HEK293T (cell line): ENCODE results near the gene SOX6.
"Not testable (repeated sequence)": the region's sequence is repeated elsewhere in the genome, so short reads cannot be mapped to it uniquely, and the experiment has no call there.

Experiments
- CTCF ChIA-PET: fragments of 350-600 bp; formaldehyde crosslinking; extraction: SDS; loops from one replicate; lab custom pipeline; 2021; ENCODE audit warnings: antibody characterized with exemption, inconsistent platforms; lab: Yijun Ruan, JAX
- POLR2A ChIA-PET: fragments of 350-600 bp; formaldehyde crosslinking; extraction: SDS; loops from one replicate; lab custom pipeline; 2020; ENCODE audit warnings: antibody characterized with exemption, inconsistent platforms; lab: Yijun Ruan, JAX
- DNase-seq: peaks from one replicate; pipeline ENCODE4 v3.0.0; 2012; ENCODE audit warnings: mixed read lengths; ENCODE audit errors: extremely low spot score
- ARNT ChIP-seq: fragments of 450-650 bp; IDR thresholded peaks from 2 replicates; pipeline ENCODE4 v1.6.1; 2017; ENCODE audit warnings: mild to moderate bottlenecking
- BHLHE40 ChIP-seq: fragments of 450-650 bp; IDR thresholded peaks from 2 replicates; pipeline ENCODE4 v1.6.1; 2016; ENCODE audit warnings: mild to moderate bottlenecking, moderate library complexity, borderline replicate concordance
- CTBP1 ChIP-seq: fragments of 450-650 bp; IDR thresholded peaks from 2 replicates; pipeline ENCODE4 v1.6.1; 2016; ENCODE audit warnings: borderline replicate concordance
- ELF4 ChIP-seq: fragments of 450-650 bp; IDR thresholded peaks from 2 replicates; pipeline ENCODE4 v1.6.1; 2017; ENCODE audit warnings: antibody characterized with exemption
- FOXA1 ChIP-seq: fragments of 450-650 bp; IDR thresholded peaks from 2 replicates; pipeline ENCODE4 v1.6.1; 2016; ENCODE audit warnings: mild to moderate bottlenecking
- FOXK2 ChIP-seq: fragments of 450-650 bp; IDR thresholded peaks from 2 replicates; pipeline ENCODE4 v1.6.1; 2016; ENCODE audit warnings: mild to moderate bottlenecking
- FOXM1 ChIP-seq: fragments of 450-650 bp; IDR thresholded peaks from 2 replicates; pipeline ENCODE4 v1.6.1; 2017; ENCODE audit warnings: mild to moderate bottlenecking, borderline replicate concordance
- HDGF ChIP-seq: fragments of 450-650 bp; IDR thresholded peaks from 2 replicates; pipeline ENCODE4 v1.6.1; 2017; ENCODE audit warnings: antibody characterized with exemption, borderline replicate concordance
- L3MBTL2 ChIP-seq: fragments of 450-650 bp; conservative IDR thresholded peaks from 2 replicates; pipeline ENCODE4 v1.6.1; 2016; ENCODE audit warnings: mild to moderate bottlenecking
- LEF1 ChIP-seq: fragments of 450-650 bp; IDR thresholded peaks from 2 replicates; pipeline ENCODE4 v1.6.1; 2017; ENCODE audit warnings: mild to moderate bottlenecking, borderline replicate concordance
- NFRKB ChIP-seq: fragments of 450-650 bp; IDR thresholded peaks from 2 replicates; pipeline ENCODE4 v1.6.1; 2016; ENCODE audit warnings: mild to moderate bottlenecking, moderate library complexity
- SP1 ChIP-seq: fragments of 450-650 bp; IDR thresholded peaks from 2 replicates; pipeline ENCODE4 v1.6.1; 2017
- SUZ12 ChIP-seq: fragments of 450-650 bp; IDR thresholded peaks from 2 replicates; pipeline ENCODE4 v1.6.1; 2016; ENCODE audit warnings: mild to moderate bottlenecking
- TARDBP ChIP-seq: fragments of 450-650 bp; IDR thresholded peaks from 2 replicates; pipeline ENCODE4 v1.6.1; 2016
- ZNF384 ChIP-seq: fragments of 450-650 bp; IDR thresholded peaks from 2 replicates; pipeline ENCODE4 v1.6.1; 2016
- TF ChIP-seq, protein P1 (sequence below): fragments of 450-650 bp; IDR thresholded peaks from 2 replicates; pipeline ENCODE4 v1.6.1; 2016

SOX6 gene

DNA sequence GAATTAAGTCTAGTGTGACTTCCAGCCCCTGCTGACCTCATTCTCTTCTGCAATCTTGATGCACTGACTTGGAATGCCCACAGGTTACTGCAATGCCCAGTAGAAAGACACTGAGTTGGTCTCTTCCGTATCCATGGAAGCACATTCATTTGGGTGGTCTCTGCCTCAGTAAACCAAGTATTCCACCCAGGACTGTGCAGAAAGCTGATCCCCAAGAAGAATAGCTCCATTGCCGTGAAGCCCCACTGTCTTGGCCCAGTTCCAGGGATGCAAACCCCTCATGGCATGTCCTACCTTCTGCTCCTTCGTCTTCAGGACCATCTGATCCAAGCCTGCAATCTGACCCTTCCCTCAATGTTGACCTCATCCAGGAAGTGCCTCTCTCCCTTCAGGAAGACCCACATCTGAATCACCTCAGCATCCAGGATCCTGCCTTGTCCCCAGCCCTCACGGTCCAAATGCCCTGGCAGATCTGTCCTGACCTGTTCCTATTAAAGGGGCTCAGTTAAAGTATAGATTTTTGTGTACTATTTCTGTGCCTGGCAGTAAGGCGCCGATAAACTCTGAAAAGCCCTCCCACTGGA is 425.8 kb downstream of the SOX6 start:
- ChIA-PET POLR2A (no interaction called here), CTCF (no interaction called here)
- DNase-seq: no peak
- TF ChIP-seq SP1: no peak
- TF ChIP-seq LEF1: no peak
- TF ChIP-seq TARDBP: no peak
- no peak for TF ChIP-seq ELF4
- no peak for TF ChIP-seq FOXM1
- no peak for TF ChIP-seq ARNT
- no peak for TF ChIP-seq FOXK2
- no peak for TF ChIP-seq SUZ12
- no peak for TF ChIP-seq HDGF
- TF ChIP-seq BHLHE40: no peak
- no peak for TF ChIP-seq FOXA1
- TF ChIP-seq L3MBTL2: no peak
- TF ChIP-seq NFRKB: no peak
- TF ChIP-seq CTBP1: no peak
- TF ChIP-seq, protein P1, sequence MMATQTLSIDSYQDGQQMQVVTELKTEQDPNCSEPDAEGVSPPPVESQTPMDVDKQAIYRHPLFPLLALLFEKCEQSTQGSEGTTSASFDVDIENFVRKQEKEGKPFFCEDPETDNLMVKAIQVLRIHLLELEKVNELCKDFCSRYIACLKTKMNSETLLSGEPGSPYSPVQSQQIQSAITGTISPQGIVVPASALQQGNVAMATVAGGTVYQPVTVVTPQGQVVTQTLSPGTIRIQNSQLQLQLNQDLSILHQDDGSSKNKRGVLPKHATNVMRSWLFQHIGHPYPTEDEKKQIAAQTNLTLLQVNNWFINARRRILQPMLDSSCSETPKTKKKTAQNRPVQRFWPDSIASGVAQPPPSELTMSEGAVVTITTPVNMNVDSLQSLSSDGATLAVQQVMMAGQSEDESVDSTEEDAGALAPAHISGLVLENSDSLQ: no peak
- no peak for TF ChIP-seq ZNF384

DNA sequence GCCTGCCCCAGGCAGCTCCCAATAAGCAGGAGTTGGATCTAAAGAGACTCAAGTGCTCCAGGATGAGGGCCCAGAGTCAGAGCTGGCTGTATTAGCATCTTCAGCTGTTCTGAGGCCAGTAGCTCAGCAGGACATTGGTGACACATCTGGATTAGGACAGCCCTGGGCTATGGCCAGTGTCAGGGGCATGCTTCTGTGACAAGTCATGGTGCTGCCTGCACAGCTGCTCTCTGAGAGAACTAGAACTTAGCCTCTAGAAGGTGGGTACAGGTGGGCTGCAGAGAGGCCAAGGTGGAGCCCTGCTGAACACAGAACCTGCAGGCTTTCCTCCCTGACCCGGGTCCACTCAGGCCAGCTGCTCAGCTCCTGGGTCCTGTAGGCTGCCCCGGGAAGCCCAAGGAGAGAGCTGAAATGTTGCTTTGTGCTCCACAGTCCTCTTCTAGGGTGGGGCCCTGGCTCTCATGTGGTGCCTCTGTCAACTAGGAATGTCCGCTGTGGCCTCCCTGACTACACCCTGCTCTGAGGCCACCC is 426.9 kb downstream of the SOX6 start:
- TF ChIP-seq FOXM1: no peak
- no peak for TF ChIP-seq ZNF384
- TF ChIP-seq TARDBP: no peak
- no peak for TF ChIP-seq SP1
- TF ChIP-seq LEF1: no peak
- TF ChIP-seq FOXK2: no peak
- no peak for DNase-seq
- CTCF ChIA-PET: no interaction called here
- POLR2A ChIA-PET: no interaction called here

DNA sequence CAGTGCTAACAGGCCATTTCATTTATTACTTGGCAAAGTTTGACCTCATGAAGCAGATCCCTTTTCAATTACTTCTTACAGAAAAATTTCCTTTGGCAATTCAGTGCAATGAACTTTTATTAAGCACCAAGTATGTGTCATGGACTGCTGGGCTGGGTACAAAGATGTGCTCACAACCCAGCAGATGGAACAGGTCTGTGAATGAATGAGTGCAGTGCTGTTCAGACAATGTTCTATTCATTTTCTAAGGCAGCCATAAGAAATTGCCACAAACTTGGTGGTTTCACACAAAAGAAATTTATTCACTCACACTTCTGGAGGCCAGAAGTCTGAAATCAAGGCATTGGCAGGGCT is 428.5 kb downstream of the SOX6 start:
- POLR2A ChIA-PET: no interaction called here
- DNase-seq: no peak
- CTCF ChIA-PET: interaction anchor here (0.6 kb wide), 1 partner anchor 17 kb away, joined by 3 read pairs; no protein-coding TSS in a partner anchor
- TF ChIP-seq ARNT (no peak), BHLHE40 (no peak), CTBP1 (no peak), SP1 (no peak), ELF4 (no peak)

DNA sequence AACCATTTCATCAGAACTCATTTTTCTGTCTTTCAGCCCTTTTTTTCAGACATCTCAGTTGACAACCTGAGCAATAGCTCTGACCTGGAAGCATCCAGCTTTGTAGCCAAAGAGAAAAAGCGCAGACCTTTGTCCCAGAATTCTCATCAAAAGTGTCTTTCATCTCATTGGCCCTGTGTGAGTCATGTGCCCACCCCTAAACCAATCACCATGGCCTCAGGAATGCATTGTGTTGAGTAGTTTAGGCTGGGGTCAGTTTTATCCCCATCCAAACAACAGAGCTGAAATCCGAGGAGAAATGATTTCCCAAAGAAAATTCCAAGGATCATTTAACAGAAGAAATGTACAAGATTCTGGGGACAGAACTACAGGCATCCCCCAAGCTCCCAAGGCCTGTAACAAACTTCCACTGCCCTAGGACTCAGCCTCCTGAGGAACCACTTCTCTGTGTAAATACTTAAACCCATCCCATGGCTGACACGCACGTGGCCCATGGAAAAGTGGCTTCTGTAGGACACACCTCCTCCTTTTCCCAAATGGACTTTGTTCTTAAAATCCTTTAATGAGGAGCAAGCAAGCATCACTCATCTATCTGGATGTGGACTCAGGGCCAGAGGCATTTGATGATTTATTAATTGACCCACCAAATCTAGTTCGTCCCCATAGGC is 429.0 kb downstream of the SOX6 start:
- TF ChIP-seq HDGF: no peak
- no peak for TF ChIP-seq ARNT
- TF ChIP-seq FOXA1: no peak
- TF ChIP-seq SUZ12: no peak
- TF ChIP-seq CTBP1: no peak
- TF ChIP-seq L3MBTL2: no peak
- no peak for TF ChIP-seq ELF4
- TF ChIP-seq, protein P1: no peak
- TF ChIP-seq BHLHE40: no peak
- no peak for TF ChIP-seq LEF1
- TF ChIP-seq TARDBP: no peak
- TF ChIP-seq FOXM1: no peak
- CTCF ChIA-PET: no interaction called here
- no peak for DNase-seq
- POLR2A ChIA-PET: interaction anchor here (1.3 kb wide), 1 partner anchor 11 kb away, joined by 3 read pairs; no protein-coding TSS in a partner anchor

DNA sequence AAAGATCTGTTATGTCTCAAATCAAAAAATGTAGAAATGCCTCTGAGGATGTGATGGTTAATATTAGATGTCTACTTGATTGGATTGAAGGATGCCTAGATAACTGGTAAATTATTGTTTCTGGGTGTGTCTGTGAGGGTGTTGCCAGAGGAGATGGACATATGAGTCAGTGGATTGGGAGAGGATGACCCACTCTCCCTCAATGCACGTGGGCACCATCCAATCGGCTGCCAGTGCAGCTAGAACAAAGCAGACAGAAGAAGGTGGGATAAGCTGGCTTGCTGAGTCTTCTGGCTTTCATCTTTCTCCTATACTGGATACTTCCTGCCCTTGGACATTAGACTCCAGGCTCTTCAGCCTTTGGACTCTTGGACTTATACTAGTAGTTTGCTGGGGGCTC is 430.3 kb downstream of the SOX6 start:
- ChIA-PET POLR2A (no interaction called here), CTCF (no interaction called here)
- DNase-seq: no peak
- TF ChIP-seq FOXK2: no peak
- no peak for TF ChIP-seq LEF1
- TF ChIP-seq, protein P1: no peak

DNA sequence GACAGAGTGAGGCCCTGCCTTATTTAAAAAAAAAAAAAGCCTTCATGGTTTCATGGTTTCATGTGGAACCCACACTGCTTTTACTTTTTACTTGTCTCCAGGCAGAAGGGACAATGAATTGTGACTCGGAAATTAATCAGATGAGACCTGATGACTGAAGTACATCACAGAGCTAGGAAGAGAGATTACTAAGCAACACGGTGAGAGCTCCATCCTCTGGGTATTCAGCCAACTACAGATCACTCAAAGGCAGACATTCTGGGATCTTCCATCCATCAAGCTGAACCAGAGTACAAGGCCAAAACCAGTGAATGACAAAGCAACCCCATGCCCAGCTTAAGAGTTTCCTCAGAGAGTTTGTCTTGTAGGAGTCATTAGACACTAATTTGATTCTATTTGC is 433.2 kb downstream of the SOX6 start:
- ChIA-PET CTCF (interaction anchor here (0.6 to 0.9 kb wide), 2 partner anchors 30 to 97 kb away, joined by 3 to 5 read pairs; no protein-coding TSS in a partner anchor), POLR2A (no interaction called here)
- no peak for DNase-seq
- TF ChIP-seq LEF1 (no peak), SP1 (no peak), ZNF384 (no peak), ARNT (no peak), FOXK2 (no peak), FOXM1 (no peak), HDGF (no peak), L3MBTL2 (no peak), ELF4 (no peak), NFRKB (no peak), BHLHE40 (no peak), SUZ12 (no peak), TARDBP (no peak), CTBP1 (no peak), FOXA1 (no peak)
- TF ChIP-seq, protein P1: no peak

DNA sequence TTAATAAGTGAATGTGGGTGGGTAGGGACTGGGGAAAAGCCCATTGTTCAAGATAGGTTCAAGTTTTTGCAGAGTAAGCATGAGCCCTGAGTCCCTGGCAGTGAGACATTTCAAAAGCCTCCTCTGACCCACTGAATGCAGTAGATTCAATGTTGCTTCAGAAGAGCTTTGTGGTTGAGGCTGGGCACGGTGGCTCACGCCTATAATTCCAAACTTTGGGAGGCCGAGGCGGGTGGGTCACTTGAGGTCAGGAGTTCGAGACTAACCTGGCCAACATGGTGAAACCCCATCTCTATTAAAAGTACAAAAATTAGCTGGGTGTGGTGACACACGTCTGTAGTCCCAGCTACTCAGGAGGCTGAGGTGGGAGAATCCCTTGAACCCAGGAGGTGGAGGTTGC is 433.6 kb downstream of the SOX6 start:
- DNase-seq, CTCF ChIA-PET, POLR2A ChIA-PET: not testable (repeated sequence)
